HCT116 (cell line): Measurements from ENCODE around the gene UTS2R. TPM values are rescaled to one million over a fixed set of nuclear protein-coding genes. Genes with fewer than 3 reads are reported as not detected.

Experiments
- ATAC-seq: fragments of 200-7000 bp; cut with Tn5 transposase; 2 replicates; pipeline ENCODE4 v1.9.1; 2020; ENCODE audit warnings: mild to moderate bottlenecking, moderate library complexity
- BruUV-seq: library from RNA; stranded (reverse); fragments of 400-500 nt; replicated peaks from 2 replicates; lab custom pipeline; 2021; lab: Mats Ljungman, UMichigan
- CTCF ChIA-PET: fragments of 300-600 bp; sonication (Branson Sonifier 250); formaldehyde crosslinking; loops from one replicate; lab custom pipeline; 2021; ENCODE audit warnings: antibody characterized with exemption; lab: Charles Lee
- POLR2A ChIA-PET: fragments of 300-600, 350-600 bp; sonication (Branson Sonifier 250); formaldehyde crosslinking; loops from one replicate; lab custom pipeline; 2021; ENCODE audit warnings: antibody characterized with exemption; lab: Charles Lee
- RAD21 ChIA-PET, 2 experiments: fragments of 300-600 bp; sonication (Branson Sonifier 250); formaldehyde crosslinking; loops; one replicate each; lab custom pipeline; 2023; ENCODE audit warnings: low total read pairs in 2 of 2; ENCODE audit not compliant: uncharacterized antibody in 2 of 2, unreplicated experiment in 2 of 2, low non-redundant PET in 1 of 2; lab: Charles Lee
- DNase-seq: peaks from one replicate; pipeline ENCODE4 v3.0.0-alpha.2; 2010; ENCODE audit warnings: low read depth, low spot score
- H2AFZ ChIP-seq: fragments of 200-600 bp; shearing (Covaris generic), sonication (generic); 2 replicates; pipeline ENCODE4 v1.6.1; 2017; ENCODE audit warnings: low read depth, mixed run types, mixed read lengths, antibody characterized with exemption, low read length; ENCODE audit not compliant: poor library complexity, severe bottlenecking
- H3K27ac ChIP-seq: 2 replicates; pipeline ENCODE4 v1.5.1; 2012; ENCODE audit warnings: low read depth, low read length
- H3K27me3 ChIP-seq: fragments of 200-600 bp; sonication (generic); 2 replicates; pipeline ENCODE4 v1.6.1; 2016; ENCODE audit warnings: mixed run types, low read length, mixed read lengths; ENCODE audit not compliant: insufficient read depth
- H3K36me3 ChIP-seq, 2 experiments: fragments of 200-500 bp in 1 of 2; fragments of 200-600 bp in 1 of 2; sonication (Bioruptor generic) in 1 of 2; sonication (generic) in 1 of 2; 2 replicates each; pipeline versions ENCODE4 v1.5.1 to v1.6.1; 2014 to 2016; ENCODE audit warnings: low read length in 2 of 2, inconsistent platforms in 1 of 2, mixed read lengths in 1 of 2, mixed run types in 1 of 2; ENCODE audit not compliant: insufficient read depth in 2 of 2, control insufficient read depth in 1 of 2
- H3K4me1 ChIP-seq, 2 experiments: fragments of 200-600 bp in 1 of 2; sonication (generic) in 1 of 2; 2 replicates each; pipeline versions ENCODE4 v1.5.1 to v1.6.1; 2012 to 2017; ENCODE audit warnings: low read length in 2 of 2, inconsistent platforms in 1 of 2, mild to moderate bottlenecking in 1 of 2, mixed read lengths in 1 of 2, mixed run types in 1 of 2, moderate library complexity in 1 of 2; ENCODE audit not compliant: insufficient read depth in 2 of 2, control insufficient read depth in 1 of 2
- H3K4me2 ChIP-seq: fragments of 200-600 bp; sonication (generic); 2 replicates; pipeline ENCODE4 v1.6.1; 2017; ENCODE audit warnings: mixed run types, low read length, mixed read lengths
- H3K4me3 ChIP-seq, 2 experiments: fragments of 200-600 bp in 1 of 2; sonication (generic) in 1 of 2; replicated peaks in 1 of 2; 2 replicates each; pipeline ENCODE4 v1.5.1; 2011 to 2016; ENCODE audit warnings: low read length in 2 of 2, control low read depth in 1 of 2, low read depth in 1 of 2, mild to moderate bottlenecking in 1 of 2, mixed read lengths in 1 of 2, mixed run types in 1 of 2
- H3K79me2 ChIP-seq: fragments of 200-600 bp; sonication (generic); 2 replicates; pipeline ENCODE4 v1.6.1; 2017; ENCODE audit warnings: mild to moderate bottlenecking, mixed run types, low read length, moderate library complexity, mixed read lengths; ENCODE audit not compliant: insufficient read depth
- H3K9ac ChIP-seq: fragments of 200-600 bp; sonication (generic); 2 replicates; pipeline ENCODE4 v1.6.1; 2016; ENCODE audit warnings: low read length, mixed read lengths
- H3K9me2 ChIP-seq: fragments of 200-600 bp; sonication (generic), shearing (Covaris generic); 2 replicates; pipeline ENCODE4 v1.6.1; 2017; ENCODE audit warnings: mixed run types, mild to moderate bottlenecking, moderate library complexity; ENCODE audit not compliant: insufficient read depth
- H3K9me3 ChIP-seq, 2 experiments: fragments of 200-500 bp in 1 of 2; fragments of 200-600 bp in 1 of 2; sonication (Bioruptor generic) in 1 of 2; sonication (generic) in 1 of 2; 2 replicates each; pipeline ENCODE4 v1.6.1; 2014 to 2017; ENCODE audit warnings: low read length in 2 of 2, mixed read lengths in 2 of 2, inconsistent platforms in 1 of 2, low read depth in 1 of 2, mild to moderate bottlenecking in 1 of 2, mixed run types in 1 of 2, moderate library complexity in 1 of 2; ENCODE audit not compliant: control insufficient read depth in 1 of 2, insufficient read depth in 1 of 2
- H4K20me1 ChIP-seq: fragments of 200-600 bp; sonication (generic), shearing (Covaris generic); 2 replicates; pipeline ENCODE4 v1.6.1; 2017; ENCODE audit warnings: mixed run types, mild to moderate bottlenecking, moderate library complexity; ENCODE audit not compliant: insufficient read depth
- ATF3 ChIP-seq: IDR thresholded peaks from 2 replicates; pipeline ENCODE4 v1.6.1; 2012
- CBX3 ChIP-seq: IDR thresholded peaks from 2 replicates; pipeline ENCODE4 v1.6.1; 2012; ENCODE audit warnings: low read depth
- CEBPB ChIP-seq: IDR thresholded peaks from 2 replicates; pipeline ENCODE4 v1.6.1; 2012; ENCODE audit warnings: low read depth
- CTCF ChIP-seq, 3 experiments: fragments of 200-600 bp in 1 of 3; sonication (generic) in 1 of 3; IDR thresholded peaks in 2 of 3; conservative IDR thresholded peaks in 1 of 3; 2 replicates each; pipeline ENCODE4 v1.5.1; 2012 to 2017; ENCODE audit warnings: low read depth in 2 of 3, low read length in 2 of 3, antibody characterized with exemption in 1 of 3, borderline replicate concordance in 1 of 3, control low read depth in 1 of 3, mild to moderate bottlenecking in 1 of 3, mixed read lengths in 1 of 3, mixed run types in 1 of 3, moderate library complexity in 1 of 3; ENCODE audit not compliant: insufficient read depth in 1 of 3
- EGR1 ChIP-seq: IDR thresholded peaks from 2 replicates; pipeline ENCODE4 v1.6.1; 2012; ENCODE audit warnings: low read depth
- ELF1 ChIP-seq: IDR thresholded peaks from 2 replicates; pipeline ENCODE4 v1.6.1; 2012; ENCODE audit warnings: low read depth, borderline replicate concordance
- EZH2 ChIP-seq: fragments of 200-600 bp; sonication (generic); IDR thresholded peaks from 2 replicates; pipeline ENCODE4 v1.6.1; 2017; ENCODE audit warnings: antibody characterized with exemption, mixed run types
- EZH2phosphoT487 ChIP-seq: fragments of 200-600 bp; IDR thresholded peaks from 2 replicates; pipeline ENCODE4 v1.6.1; 2018; ENCODE audit warnings: antibody characterized with exemption, borderline replicate concordance
- FOSL1 ChIP-seq: IDR thresholded peaks from 2 replicates; pipeline ENCODE4 v1.6.1; 2012; ENCODE audit warnings: low read depth
- JUND ChIP-seq: IDR thresholded peaks from 2 replicates; pipeline ENCODE4 v1.6.1; 2012
- POLR2A ChIP-seq: IDR thresholded peaks from 2 replicates; pipeline ENCODE4 v1.7.0; 2011; ENCODE audit warnings: borderline replicate concordance; ENCODE audit not compliant: insufficient read depth, insufficient read length; ENCODE audit errors: extremely low read depth
- POLR2AphosphoS5 ChIP-seq: IDR thresholded peaks from 2 replicates; pipeline ENCODE4 v1.6.1; 2011; ENCODE audit warnings: mild to moderate bottlenecking, low read depth, low read length, moderate library complexity
- SIN3A ChIP-seq: IDR thresholded peaks from 2 replicates; pipeline ENCODE4 v1.6.1; 2012; ENCODE audit warnings: low read depth
- SP1 ChIP-seq: IDR thresholded peaks from 2 replicates; pipeline ENCODE4 v1.6.1; 2012; ENCODE audit warnings: low read depth
- SRF ChIP-seq: IDR thresholded peaks from 2 replicates; pipeline ENCODE4 v1.6.1; 2012; ENCODE audit warnings: low read depth
- TCF7L2 ChIP-seq: IDR thresholded peaks from 2 replicates; pipeline ENCODE4 v1.7.0; 2011; ENCODE audit warnings: borderline replicate concordance, inconsistent platforms; ENCODE audit not compliant: insufficient read depth, insufficient read length; ENCODE audit errors: extremely low read depth
- YY1 ChIP-seq: IDR thresholded peaks from 2 replicates; pipeline ENCODE4 v1.6.1; 2011; ENCODE audit warnings: low read length, low read depth, moderate library complexity, mild to moderate bottlenecking; ENCODE audit not compliant: insufficient replicate concordance; ENCODE audit errors: extremely low read depth
- ZBTB33 ChIP-seq: IDR thresholded peaks from 2 replicates; pipeline ENCODE4 v1.6.1; 2011; ENCODE audit warnings: mild to moderate bottlenecking, low read length, moderate library complexity; ENCODE audit not compliant: insufficient replicate concordance; ENCODE audit errors: extremely low read depth
- ZFX ChIP-seq: fragments of 450-650 bp; IDR thresholded peaks from 2 replicates; pipeline ENCODE4 v1.6.1; 2017
- ZNF274 ChIP-seq: fragments of 200-500 bp; sonication (Bioruptor generic); IDR thresholded peaks from 2 replicates; pipeline ENCODE4 v1.6.1; 2014; ENCODE audit warnings: mild to moderate bottlenecking, low read depth, low read length, inconsistent platforms
- intact Hi-C: fragments of 100-400 bp; cut with micrococcal nuclease; formaldehyde crosslinking; loops from 2 replicates; pipeline ENCODE4 v1.10.0; 2022
- total RNA-seq: library from RNA; stranded (reverse); gene quantifications from one replicate; pipeline ENCODE4 v1.2.1, GENCODE V29; 2021; ENCODE audit not compliant: unreplicated experiment

UTS2R gene
- total RNA-seq, 1 experiment from 2014 or later: not detected

GRCh38 chr17:82386881-82387704 is 15.5 kb downstream of the UTS2R start:
- Histone ChIP-seq H3K79me2 (no peaks in the 10 kb centered on the region), H3K9me2 (no peaks in the 10 kb centered on the region), H3K4me3 (no peak overlapping the region), H3K4me2 (no peak overlapping the region), H3K9me3 (no peaks in the 10 kb centered on the region), H4K20me1 (no peaks in the 10 kb centered on the region), H2AFZ (no peak overlapping the region), H3K36me3 (no peaks in the 10 kb centered on the region), H3K9ac (no peak overlapping the region), H3K27ac (no peak overlapping the region)
- CTCF ChIA-PET: no interaction called here
- POLR2A ChIA-PET: no interaction called here
- ATAC-seq (no peak), DNase-seq (no peak)
- TF ChIP-seq JUND (no peak), CEBPB (no peak), ZNF274 (no peak), YY1 (no peak), EZH2 (no peak), FOSL1 (no peak), ZFX (no peak), EZH2phosphoT487 (no peak), CTCF (IDR thresholded peaks at IDR 0.05 in 2 of 3, conservative IDR thresholded peaks at IDR 0.05 in 1 of 3; ENCODE audit: borderline replicate concordance in 1 of 3, insufficient read depth in 1 of 3, low read depth in 2 of 3, low read length in 2 of 3) (no peak), SIN3A (no peak), CBX3 (no peak), SRF (no peak), ATF3 (no peak), POLR2AphosphoS5 (no peak), EGR1 (no peak), ZBTB33 (no peak), SP1 (no peak), ELF1 (no peak), POLR2A (no peak), TCF7L2 (no peak)
- TF ChIP-seq, all 23 proteins: peak for 0
- BruUV-seq: no TSS peak
- Histone ChIP-seq H3K4me1 (peaks cover 15 to 33% of the 10 kb centered on the region in 2 experiments), H3K27me3 (no peaks in the 10 kb centered on the region)
- intact Hi-C loops: no loop called here
- RAD21 ChIA-PET: no interaction called here
